ENCODE data around the gene C19orf47. TPM values are rescaled to one million over a fixed set of nuclear protein-coding genes. Genes with fewer than 3 reads are reported as not detected.

Gene C19orf47
- total RNA-seq, 1 donor: 9.1 TPM

GRCh38 chr19:40360020-40360707, 12.0 kb upstream of the C19orf47 start:
- no peak for DNase-seq (ENCODE audit: low read depth)
- no peak overlapping the region for H3K4me3 ChIP-seq (ENCODE audit: low read depth, low read length)

GRCh38 chr19:40358773-40359172, 10.6 kb upstream of the C19orf47 start:
- no peak for DNase-seq (ENCODE audit: low read depth)
- no peak for TF ChIP-seq CTCF (IDR thresholded peaks at IDR 0.05; ENCODE audit: insufficient read depth, low read length)
- no peak overlapping the region for H3K4me3 ChIP-seq (ENCODE audit: low read depth, low read length)

More at GRCh38 chr19:40360020-40360707, 12.0 kb upstream of the C19orf47 start:
- no peak for TF ChIP-seq CTCF (IDR thresholded peaks at IDR 0.05; ENCODE audit: insufficient read depth, low read length)

- H3K4me3 ChIP-seq (ENCODE audit: low read depth, low read length): no peak overlapping the region
- no peak for DNase-seq (ENCODE audit: low read depth)
- TF ChIP-seq CTCF (IDR thresholded peaks at IDR 0.05; ENCODE audit: insufficient read depth, low read length): no peak
These were observed 9.4 kb upstream of the C19orf47 start for GRCh38 chr19:40357640-40358039.

GRCh38 chr19:40356681-40357595, 8.7 kb upstream of the C19orf47 start:
- no peak for TF ChIP-seq CTCF (IDR thresholded peaks at IDR 0.05; ENCODE audit: insufficient read depth, low read length)
- no peak overlapping the region for H3K4me3 ChIP-seq (ENCODE audit: low read depth, low read length)
- DNase-seq (ENCODE audit: low read depth): peak; percentile 13

GRCh38 chr19:40355975-40356680, 7.9 kb upstream of the C19orf47 start:
- no peak overlapping the region for H3K4me3 ChIP-seq (ENCODE audit: low read depth, low read length)
- no peak for TF ChIP-seq CTCF (IDR thresholded peaks at IDR 0.05; ENCODE audit: insufficient read depth, low read length)
- no peak for DNase-seq (ENCODE audit: low read depth)

- no peak for TF ChIP-seq CTCF (IDR thresholded peaks at IDR 0.05; ENCODE audit: insufficient read depth, low read length)
- H3K4me3 ChIP-seq (ENCODE audit: low read depth, low read length): peak overlapping the region; percentile 98
- DNase-seq (ENCODE audit: low read depth): peak; percentile 72
These were observed 837 bp upstream of the C19orf47 start for GRCh38 chr19:40348961-40349507.

Measured in fibroblast of the aortic adventitia (primary cell).